Hepatocyte (in vitro differentiated cells): ENCODE measurements around the gene APOL4.

Source experiments
- CTCF ChIP-seq: fragments of 200-600 bp; sonication (generic); IDR thresholded peaks from 2 replicates; pipeline ENCODE4 v1.5.1; 2016; ENCODE audit warnings: antibody characterized with exemption, mild to moderate bottlenecking; ENCODE audit not compliant: poor library complexity
- EZH2 ChIP-seq: fragments of 200-600 bp; sonication (generic); IDR thresholded peaks from 2 replicates; pipeline ENCODE4 v1.6.1; 2016; ENCODE audit warnings: antibody characterized with exemption, mild to moderate bottlenecking, borderline replicate concordance

GRCh38 chr22:36201630-36202319 is at the start of gene APOL4:
- TF ChIP-seq CTCF: no peak
- TF ChIP-seq EZH2: no peak
